RCC 7860 (cell line): ENCODE results near the gene GHRH.

Experiments
- DNase-seq: peaks from one replicate; pipeline ENCODE4 v3.0.0-alpha.2; 2015; ENCODE audit warnings: low spot score
- FAIRE-seq: peaks from 2 replicates; lab custom pipeline; 2012; peaks lifted over from hg19 to GRCh38; lab: Jason Lieb, UNC

Gene GHRH

DNA sequence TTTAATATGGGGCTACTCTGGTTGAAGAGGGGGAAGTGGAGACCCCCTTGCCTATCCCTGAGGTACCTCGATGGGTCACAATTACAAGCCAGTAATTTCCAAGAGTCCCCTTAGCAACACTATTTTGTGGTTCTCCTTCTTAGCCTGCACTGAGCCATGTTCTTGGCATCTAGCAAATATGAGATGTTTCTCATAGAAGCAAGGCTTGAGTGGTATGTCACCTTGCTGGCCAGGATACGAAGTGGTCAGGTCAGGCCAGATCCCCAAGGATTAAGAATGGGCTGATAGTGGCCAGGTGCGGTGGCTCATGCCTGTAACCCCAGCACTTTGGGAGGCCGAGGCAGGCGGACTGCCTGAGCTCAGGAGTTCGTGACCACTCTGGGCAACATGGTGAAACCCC is 2.1 kb upstream of the GHRH start:
- DNase-seq (no peak), FAIRE-seq (no peak)

DNA sequence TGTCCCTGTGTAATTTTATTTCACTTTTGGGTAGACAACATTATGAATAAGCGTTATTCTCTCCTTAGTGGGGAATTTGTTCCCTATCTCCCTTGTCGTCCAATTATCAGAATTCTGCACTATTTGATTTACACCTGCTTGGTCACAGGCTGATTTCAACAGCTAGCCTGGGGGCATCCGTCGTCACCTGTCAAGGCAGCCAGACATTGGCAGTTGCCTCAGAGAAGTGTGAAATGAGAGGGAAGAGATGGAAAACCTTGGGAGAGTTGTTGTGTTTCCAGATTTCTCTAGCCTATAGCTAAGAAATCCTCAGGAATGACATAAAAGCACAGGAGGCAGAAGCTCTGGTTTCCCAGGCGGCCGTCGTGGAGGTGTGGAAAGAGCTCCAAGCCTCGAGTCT is 891 bp upstream of the GHRH start:
- DNase-seq (no peak), FAIRE-seq (no peak)

DNA sequence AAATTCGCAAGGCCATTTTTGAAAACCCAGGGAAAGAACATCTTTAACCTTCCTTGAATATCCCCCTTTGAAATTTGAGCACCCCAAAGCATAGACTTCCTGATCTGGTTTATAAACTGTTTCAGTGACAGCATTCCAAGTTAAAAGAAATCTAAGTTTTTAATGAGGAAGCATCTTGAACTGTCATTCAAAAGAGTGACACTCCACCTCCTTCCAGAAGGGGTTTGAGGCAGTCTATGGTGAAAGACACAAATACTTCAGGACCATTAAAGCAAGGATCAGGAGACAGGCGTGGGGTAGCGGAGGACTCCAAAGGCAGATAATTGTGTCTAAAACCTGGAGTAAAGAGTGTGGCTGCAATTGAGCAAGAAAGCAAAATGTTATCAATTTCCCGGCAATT is 691 bp downstream of the GHRH start:
- DNase-seq = no peak
- FAIRE-seq = no peak

DNA sequence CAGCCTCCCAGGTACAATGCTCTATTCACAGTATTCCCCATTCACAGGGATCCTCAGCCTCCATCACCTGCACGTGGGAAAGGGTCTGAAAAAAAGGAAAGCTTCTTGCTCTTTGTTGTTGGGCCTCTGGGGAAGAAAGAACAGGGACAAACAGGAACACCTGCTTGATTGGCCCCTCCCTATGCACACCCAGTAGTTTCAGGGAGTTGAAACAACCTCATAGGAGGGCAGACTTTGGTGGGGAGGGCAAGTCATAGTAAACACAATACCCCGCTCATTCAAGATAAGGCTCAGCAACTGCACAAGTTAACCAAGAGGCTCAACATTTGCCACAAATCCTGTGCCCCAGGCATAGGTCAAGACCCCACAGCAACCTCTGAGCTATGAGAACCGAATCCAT is 1.7 kb downstream of the GHRH start:
- FAIRE-seq (no peak), DNase-seq (no peak)

DNA sequence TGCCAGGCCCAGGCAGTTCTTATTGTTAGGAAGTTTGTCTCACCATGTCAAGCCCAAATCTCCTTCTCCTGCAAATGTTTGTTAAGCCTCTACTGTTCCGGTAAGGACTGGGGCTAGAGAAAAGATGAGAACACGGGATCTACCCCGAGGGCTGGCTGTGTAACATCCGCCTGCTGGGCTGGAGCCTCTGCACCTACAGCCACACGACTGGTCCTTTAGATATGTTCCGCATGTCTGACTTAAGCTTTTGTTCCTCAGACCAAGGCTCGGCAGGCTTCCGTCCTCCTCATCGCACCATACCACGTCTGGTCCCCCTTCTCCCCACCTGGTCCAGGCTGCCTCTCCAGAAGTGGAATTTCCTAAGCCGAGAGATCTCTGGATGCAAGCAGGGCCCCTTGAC is 2.6 kb downstream of the GHRH start:
- FAIRE-seq = no peak
- DNase-seq = no peak

DNA sequence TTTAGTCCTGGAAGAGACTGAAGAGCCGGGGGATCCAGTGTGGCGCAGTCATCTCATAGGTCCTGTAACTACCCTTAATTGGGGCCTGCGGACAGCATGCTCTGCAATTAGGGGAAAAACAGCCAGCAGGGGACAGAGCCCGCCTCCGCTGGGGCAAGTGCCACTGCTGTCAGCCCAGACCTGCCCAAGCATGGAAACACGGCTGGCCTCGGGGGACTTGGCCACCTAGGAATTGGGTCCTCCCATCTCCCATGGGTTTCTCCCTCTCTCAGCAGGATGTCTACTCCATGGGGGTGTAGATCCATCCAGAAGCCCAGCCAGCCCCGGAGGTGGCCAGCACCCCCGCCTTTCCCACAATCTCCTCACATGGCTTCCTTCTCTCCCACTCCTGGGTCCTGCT is 3.6 kb downstream of the GHRH start:
- DNase-seq = no peak

DNA sequence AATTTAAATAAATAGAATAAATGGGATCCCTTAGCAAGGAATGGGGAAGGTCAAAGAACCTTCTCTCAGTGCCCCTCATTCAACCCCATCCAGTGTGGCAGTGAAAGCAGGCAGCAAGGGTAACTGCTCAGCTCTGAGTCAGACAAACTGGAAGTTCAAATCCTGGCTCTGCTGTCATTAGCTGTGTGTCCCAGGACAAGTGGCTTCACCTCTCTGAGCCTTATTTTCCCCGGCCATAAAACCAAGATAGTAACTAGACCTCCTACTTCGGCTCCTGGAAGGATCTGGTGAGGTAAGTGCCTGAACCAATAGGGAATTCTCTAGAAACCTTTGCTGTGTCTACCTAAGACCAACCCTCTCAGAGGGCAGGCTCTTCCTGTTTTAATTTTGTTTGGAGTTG is 4.1 kb downstream of the GHRH start:
- no peak for DNase-seq
- FAIRE-seq = no peak

More for the DNA sequence above, 3.6 kb downstream of the GHRH start:
- no peak for FAIRE-seq

DNA sequence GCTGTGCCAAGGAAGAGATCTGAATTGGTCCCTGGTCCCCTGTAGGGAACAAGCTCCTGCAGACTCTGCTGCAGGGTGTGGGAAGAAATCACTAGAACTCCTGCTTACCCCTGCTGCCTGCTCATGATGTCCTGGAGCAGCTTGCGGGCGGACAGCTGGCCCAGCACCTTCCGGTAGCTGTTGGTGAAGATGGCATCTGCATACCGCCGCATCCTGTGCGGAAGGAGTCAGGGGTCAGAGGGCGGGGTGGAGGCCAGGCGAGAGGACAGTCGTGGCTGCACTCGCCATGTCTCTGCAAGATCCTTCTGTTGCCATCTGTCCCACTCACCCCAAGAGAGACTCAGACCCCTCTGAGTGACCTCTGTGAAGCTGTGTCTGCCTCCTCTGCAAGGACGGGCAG is 5.3 kb downstream of the GHRH start:
- DNase-seq = no peak
- no peak for FAIRE-seq

DNA sequence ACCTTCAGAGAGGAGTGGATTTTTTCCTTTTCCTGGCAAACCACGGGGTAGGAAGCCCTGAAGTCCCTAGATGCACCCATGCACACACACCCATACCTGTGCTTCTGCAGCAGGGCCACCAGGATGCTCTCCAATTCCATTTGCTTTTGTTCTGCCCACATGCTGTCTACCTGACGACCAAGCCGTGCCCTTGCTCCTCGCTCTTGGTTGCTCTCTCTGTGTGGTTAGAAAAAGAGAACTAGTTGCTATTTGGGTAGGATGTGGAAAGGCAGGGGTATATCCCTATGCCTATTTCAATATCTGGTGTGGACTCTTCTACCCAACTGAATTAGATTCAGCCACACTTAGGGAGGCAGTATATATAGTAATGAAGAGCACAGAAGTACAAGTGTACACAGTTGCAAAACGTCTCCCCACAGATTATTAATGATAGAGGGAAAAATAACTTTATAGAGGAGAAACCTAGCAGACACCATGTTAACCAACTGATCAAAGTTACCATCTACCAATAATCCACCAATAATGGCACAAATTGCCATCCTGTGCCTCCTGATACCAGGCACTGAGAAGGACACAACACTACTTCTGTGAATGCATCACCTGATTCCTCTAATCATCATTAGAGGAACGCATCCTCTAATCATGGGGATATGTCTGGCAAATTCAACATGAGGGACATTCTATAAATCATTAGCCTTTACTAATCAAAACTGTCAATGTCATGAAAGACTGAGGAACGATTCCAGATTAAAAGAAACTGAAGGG is 7.3 kb downstream of the GHRH start:
- no peak for DNase-seq
- no peak for FAIRE-seq

DNA sequence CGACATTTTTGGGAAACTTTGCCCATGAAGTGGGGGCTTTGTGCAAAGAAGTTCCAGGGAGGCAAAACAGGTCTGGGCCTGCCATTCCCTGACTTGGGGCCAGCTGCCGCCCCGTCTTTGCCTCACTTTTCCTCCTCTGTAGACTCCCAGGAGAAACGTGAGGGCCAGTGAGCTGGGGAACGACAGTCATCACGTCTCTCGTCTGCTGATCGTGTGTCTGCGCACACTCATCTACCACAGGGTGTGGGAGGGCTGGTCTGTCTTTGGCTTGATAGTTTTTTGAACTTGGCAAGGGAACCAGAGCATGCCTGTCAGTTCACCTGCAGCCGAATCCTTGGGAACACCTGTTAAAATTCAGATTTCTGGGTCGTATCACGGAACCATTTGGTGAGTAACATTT is 8.5 kb downstream of the GHRH start:
- DNase-seq = no peak
- no peak for FAIRE-seq

DNA sequence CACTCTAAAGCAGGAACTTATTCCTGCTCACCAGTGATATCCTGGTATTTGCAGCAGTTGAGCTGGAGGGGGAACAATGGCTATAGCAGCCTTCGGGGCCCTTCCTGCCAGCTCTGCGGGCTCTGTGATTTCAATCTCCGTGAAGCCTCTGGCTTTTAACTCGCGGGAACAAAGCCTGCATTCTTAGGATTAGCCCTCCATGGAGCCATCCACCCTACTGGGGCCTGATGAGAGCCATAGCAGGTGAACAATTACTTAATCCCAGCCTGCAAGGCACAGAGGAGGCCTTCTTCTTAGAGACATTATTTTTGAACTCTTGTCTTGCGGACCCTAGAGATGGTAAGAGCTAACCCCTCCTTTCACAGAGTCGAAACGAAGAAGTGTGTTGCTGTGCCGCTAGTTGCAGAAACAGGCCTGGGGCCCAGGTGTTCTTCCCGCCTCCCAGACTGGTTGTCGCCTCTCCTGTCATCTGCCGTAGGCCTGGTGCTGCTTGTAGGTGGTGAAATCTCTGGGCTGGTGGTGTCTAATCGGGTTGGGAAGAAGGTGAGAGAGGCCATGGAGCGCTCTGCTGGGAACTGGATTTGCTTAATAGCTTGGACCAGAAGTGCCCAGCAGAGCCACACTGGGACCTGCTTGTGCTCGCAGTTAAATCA is 9.7 kb downstream of the GHRH start:
- DNase-seq (no peak), FAIRE-seq (no peak)

DNA sequence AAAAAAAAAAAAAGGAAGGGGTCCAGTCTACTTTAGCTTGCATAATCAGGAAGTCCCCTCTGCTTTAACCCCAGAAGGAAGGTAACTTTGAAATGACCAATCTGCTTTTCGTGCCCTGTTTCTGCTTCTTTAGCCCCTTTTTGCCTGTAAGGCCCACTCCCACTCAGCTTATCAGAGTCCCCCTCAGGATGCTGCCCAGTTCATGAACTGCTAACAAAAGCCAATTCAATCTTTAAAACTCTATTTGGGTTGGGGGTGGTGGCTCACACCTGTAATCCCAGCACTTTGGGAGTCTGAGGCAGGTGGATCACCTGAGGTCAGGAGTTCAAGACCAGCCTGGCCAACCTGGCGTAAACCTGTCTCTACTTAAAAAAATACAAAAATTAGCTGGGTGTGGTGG is 12.3 kb downstream of the GHRH start:
- FAIRE-seq (no peak), DNase-seq (no peak)

DNA sequence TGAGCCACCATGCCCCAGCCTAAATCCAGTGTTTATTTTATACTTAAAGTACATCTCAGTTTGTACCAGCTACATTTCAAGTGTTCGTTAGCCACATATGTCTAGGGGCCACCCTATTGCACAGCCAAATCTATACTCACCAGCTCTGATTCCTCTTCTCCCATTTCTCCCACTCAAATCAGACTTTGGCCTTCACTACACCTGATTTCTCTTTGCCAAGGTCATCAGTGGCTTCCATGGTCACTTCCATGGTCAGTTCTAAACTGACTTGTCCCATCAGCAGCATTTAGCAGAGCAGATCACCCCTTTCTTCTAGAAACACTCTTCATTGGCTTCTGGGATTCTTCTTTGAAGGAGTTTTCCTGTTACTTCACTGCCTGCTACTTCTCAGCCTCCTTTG is 14.1 kb downstream of the GHRH start:
- FAIRE-seq (no peak), DNase-seq (no peak)

DNA sequence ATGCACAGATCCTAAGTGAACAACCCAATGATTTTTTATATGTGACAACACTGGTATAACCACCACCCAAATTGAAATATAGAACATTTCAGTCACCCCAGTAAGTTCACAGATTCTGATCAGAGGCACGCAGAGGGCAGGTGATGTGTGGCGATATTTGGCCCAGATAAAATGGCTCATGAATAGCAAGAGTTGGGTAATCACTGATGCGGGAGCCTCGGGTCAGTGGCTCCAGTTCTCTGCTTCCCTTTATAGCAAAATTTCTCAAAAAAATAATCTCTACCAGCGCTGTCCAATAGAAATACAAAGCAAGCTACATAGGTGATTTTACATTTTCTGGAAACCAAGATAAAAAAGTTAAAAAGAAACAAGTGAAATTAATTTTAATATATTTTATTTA is 14.9 kb downstream of the GHRH start:
- DNase-seq (no peak), FAIRE-seq (no peak)

DNA sequence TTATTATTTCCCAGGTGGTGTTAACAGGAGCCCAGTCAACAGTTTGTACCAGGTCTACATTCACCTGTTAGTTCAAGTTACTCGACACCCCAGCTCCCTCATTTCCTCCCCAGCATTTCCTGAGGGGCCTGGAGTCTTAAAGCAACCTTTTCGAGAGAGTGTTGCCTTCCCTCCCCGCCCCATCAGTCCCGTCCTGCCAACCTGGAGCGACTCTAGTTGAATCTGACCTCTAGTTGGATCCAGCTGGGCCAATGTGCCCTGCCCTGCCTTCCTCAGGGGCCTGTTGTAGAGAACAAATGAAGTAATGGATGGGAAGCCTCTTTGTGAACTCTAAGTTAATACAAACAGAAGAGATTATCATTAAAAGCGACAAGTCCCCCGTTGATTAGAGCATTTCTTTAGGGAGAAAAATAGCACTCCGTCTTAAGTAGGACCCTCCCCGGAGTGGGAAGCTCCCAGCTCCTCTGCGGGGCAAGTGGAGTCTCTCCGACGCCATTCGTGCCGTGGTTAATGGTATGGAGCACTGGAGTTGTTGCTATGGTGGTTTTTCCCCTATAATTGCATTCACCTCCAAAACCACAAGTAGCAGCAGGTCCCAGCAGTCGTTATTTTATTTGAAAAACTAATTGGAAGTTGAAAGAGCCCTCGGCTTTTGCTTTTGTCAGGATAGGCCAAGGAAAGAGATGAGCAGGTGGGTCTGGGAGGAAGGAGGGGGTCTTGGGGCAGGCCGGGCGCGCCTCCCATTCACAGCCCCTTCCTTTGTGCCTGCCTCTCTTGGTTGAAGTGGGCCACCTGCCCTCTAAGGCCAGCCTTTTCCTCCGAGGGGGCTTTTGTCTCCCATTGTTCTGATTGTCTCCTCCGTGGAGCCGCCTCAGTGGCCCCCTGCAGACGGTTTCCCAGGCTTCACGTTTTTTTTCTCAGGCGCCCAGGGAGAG is 16.1 kb downstream of the GHRH start:
- no peak for DNase-seq
- no peak for FAIRE-seq

DNA sequence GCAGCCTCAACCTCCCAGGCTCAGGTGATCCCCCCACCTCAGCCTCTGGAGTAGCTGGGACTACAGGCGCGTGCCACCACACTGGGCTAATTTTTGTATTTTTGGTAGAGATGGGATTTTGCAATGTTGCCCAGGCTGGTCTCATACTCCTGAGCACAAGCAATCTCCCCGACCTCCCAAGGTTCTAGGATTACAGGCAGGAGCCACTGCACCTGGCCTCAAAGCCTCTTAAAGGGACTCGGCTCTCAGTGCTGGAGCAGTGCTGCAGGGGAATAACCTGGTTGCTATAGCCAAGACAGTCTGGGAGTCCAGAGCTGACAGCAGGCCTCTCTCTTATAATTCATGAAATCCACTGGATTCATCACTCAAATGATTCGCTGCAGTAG is 17.0 kb downstream of the GHRH start:
- FAIRE-seq = no peak

DNA sequence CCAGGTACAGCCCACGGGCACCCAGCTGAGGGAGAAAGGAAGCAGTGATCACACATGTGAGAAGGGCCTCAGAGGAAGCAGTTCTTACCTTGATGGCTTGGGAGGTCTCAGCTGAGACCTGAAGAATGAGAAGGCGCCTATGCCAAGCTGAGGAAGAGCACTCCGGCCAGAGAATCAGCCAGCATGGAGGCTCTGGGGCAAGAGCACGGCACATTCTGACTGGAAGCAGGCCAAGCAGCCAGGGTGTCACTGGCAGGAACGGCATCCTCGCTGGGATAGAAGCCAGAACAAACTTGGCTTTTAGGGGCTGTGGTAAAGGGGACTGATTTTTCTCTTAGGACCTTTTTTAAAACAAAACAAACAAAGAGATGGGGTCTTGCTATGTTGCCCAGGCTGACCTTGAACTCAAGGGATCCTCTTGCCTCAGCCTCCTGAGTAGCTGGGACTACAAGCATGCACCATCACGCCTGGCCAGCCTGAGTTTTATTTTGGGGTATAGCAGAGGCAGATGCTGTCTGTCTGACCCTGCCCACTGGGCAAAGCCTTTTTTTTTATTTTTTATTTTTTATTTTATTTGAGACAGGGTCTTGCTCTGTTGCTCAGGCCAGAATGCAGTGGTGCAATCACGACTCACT is 17.6 kb downstream of the GHRH start:
- no peak for FAIRE-seq
- no peak for DNase-seq

More for the DNA sequence above, 17.0 kb downstream of the GHRH start:
- no peak for DNase-seq

DNA sequence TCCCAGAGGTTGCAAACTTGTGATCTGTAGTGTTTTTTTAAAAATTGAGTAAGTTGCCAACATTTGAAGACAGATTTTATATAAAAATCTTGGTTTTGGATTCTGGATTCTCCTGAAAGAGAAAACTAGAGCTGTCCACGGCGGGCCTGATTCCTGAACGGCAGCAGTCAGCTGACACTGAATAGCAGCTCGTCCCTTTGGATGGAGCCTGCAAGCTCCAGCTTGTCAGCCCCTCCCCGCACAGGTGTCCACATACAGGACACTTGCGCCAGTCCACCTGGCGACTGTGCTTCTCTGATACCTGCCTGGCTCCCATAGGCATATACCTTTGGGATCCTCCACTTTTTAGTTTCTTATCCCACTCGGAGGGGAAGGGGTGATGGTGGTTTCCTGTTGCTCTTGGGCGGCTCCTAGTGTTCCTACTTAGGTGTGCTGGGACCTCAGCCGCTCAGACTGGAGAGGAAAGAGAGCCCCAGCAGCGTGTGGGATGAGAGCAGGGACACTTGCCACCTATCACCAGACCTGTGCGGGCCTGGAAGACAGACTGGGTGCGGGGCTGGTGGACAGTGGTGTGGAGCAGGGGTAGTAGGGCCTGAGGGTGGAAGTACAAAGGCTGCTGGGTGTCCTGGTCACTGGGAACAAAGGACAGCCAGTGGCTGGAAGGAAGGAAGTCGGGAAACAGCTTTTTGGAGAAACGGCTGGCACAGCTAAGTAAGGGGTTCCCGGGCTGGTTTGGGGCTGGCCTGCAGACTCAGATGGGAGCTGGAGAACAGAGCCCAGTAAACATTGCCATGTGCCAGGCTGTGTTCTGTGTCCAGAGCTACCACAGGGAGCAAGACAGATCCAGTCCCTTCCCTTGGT is 18.3 kb downstream of the GHRH start:
- no peak for DNase-seq
- no peak for FAIRE-seq

DNA sequence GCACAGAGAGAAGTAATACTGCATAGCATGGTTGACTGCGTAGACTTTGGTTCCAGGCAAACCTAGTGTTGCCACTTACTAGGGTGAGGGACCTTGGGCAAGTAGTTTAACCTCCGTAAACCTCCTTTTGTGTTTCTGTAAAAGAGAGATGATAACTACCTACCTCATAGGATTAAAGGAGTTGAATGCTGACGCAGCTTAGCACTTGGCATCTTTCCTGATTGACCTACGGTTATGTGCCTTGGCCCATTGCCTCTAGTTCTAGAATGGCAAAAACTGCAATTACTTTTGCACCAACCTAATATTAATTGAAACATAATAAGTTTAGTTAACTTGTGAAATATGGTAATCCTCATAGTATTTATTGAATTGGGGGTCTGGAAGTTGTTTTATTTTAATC is 19.1 kb downstream of the GHRH start:
- FAIRE-seq (no peak), DNase-seq (no peak)

DNA sequence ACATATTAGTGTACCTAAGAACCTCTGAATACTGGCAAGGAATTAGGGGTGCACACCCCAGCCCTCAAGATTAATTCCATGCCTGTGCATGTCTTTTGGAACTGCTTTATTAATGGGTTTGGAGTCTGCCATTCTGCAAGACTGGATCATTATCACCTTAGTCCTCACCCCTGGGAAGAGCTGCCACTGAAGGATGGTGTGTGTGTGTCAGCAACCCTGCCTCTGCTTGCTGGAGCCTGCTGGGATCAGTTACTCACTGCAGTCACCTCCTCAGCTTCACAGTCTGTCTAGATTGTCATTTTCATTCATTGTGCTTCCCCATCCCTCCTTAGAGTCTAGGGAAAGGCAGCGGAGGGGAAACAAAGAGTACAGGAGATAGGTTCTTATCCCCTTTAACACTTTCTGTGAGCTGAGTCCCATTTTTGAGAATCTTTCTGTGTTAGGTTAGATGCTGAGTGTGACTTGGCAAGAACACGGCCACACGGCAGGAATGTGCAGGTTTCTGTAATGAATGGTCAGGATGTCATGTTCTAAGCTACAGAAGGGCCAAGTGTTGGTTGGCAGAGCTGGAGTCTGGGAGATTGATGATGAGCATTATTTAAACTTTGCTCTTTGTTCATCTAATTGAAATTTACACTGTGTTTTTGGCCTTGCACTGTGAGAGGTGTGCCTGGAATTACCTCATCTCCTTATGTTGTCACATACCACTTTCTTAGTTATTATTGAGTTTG is 21.1 kb downstream of the GHRH start:
- FAIRE-seq (no peak), DNase-seq (no peak)
